ENCODE data around the gene CCRL2.
"Not testable (repeated sequence)": the region's sequence is repeated elsewhere in the genome, so short reads cannot be mapped to it uniquely, and the experiment has no call there.

CCRL2 gene

GRCh38 chr3:46380471-46381221 is 26.4 kb upstream of the CCRL2 start:
- DNase-seq (ENCODE audit: low read depth in 3 of 3), result no peak

DNA sequence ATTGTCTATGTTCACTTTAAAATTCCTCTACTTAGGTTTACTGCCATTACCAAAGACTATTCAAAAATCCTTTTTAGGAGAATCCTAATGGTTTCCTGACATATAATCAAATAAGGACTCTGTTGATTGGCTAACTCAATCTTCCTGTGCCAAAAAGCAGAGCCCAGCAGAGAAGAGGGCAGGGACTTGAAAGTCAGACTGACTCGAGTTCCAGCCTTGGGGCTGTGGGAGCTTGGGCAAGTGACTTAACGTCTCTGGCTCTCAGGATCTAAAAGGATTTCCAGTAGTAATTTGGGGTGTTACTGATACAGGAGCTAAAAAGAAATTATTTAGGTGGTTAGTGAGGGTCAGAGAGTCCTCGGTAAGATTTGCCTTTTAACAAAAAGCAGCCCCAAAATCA is 25.4 kb upstream of the CCRL2 start:
- DNase-seq (ENCODE audit: low read depth in 3 of 3), result no peak

GRCh38 chr3:46383211-46383950 is 23.7 kb upstream of the CCRL2 start:
- no peak for DNase-seq (ENCODE audit: low read depth in 3 of 3)

- DNase-seq (ENCODE audit: low read depth in 3 of 3), result no peak
Observed at GRCh38 chr3:46383951-46384330, 23.1 kb upstream of the CCRL2 start.

- DNase-seq (ENCODE audit: low read depth in 3 of 3), result no peak
Observed at GRCh38 chr3:46386205-46386604, 20.9 kb upstream of the CCRL2 start.

- DNase-seq (ENCODE audit: low read depth in 3 of 3), result not testable (repeated sequence)
Observed at GRCh38 chr3:46388847-46389246, 18.2 kb upstream of the CCRL2 start.

DNA sequence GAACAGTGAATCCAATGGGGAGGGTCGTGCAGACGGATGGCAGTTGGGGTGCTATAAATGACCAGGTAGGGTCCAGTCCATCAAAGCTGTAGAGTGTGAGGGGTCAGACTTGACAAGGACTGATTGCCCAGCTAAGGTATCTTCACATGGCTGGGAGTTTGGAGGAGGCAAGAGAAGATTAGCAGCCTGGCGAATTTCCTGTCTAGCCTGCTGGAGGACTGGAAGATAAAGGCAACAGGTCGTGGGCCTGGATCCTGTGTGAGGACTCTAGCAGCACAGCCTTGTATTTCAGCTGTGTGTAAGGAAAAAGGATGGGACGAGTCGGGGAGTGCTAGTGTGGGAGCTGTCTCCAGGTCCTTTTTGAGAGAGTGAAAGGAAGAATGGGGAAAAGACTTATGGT is 17.8 kb upstream of the CCRL2 start:
- no peak for DNase-seq (ENCODE audit: low read depth in 3 of 3)

- not testable (repeated sequence) for DNase-seq (ENCODE audit: low read depth in 3 of 3)
Observed at GRCh38 chr3:46391526-46391925, 15.5 kb upstream of the CCRL2 start.

- DNase-seq (ENCODE audit: low read depth in 3 of 3), result no peak
Observed at GRCh38 chr3:46393011-46393410, 14.0 kb upstream of the CCRL2 start.

GRCh38 chr3:46393554-46394434 is 13.3 kb upstream of the CCRL2 start:
- no peak for DNase-seq (ENCODE audit: low read depth in 3 of 3)

DNA sequence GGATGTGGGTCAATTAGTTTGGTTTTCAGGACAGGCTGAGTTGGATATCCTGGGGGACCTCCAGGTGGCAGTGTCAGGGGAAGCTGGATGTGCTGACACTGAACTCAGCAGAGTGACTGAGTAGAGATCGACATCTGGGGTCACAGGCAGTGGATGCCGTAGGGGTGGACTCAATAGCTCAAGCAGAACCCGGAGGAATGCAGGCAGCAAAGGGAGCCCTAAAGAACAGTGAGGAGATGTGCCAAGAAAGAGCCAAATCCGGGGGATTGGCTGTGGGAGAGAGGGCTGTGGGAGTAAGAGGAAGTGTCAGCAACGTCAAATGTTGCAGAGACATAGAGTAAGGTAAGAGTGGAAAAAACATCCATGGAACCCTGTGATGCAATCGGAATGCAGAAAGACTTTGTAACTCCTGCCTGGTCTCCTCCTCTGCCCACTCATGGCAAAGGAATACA is 11.8 kb upstream of the CCRL2 start:
- no peak for DNase-seq (ENCODE audit: low read depth in 3 of 3)

DNA sequence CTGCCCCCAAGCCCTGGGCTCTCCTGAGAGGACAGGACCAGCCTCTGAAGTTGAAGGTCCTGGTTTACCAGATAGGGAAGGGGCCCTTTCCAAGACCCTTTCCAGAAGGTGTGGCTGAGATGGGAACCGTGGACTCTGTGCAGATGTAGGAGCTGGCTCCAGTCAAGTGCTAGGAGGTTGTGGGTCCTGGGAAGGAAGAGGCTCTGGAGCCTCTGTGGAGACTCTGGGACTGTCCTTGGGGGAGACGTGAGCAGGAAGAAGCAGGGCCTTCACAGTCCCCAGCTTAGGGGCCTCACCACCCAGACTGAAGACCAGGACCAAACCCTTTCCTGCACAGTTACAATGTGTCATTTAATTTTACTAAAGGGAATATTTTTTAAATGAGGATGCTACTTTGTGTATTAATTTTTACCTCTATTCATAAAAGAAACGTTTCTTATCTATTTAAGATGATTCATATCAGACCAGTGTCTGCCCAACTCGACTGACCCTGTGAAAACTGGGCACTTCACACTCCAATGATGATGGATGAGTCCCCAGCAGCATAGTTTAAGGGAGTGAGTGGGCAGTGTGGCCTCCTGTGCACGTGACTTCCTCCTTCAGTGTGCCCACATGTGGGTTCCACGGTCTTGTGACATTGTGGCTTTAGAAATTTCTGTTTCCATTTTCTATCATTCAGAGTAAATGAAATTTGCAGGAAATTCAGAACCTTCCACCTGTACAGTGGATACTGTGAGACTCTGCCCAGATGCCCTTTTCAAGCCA is 11.1 kb upstream of the CCRL2 start:
- no peak for DNase-seq (ENCODE audit: low read depth in 3 of 3)

DNA sequence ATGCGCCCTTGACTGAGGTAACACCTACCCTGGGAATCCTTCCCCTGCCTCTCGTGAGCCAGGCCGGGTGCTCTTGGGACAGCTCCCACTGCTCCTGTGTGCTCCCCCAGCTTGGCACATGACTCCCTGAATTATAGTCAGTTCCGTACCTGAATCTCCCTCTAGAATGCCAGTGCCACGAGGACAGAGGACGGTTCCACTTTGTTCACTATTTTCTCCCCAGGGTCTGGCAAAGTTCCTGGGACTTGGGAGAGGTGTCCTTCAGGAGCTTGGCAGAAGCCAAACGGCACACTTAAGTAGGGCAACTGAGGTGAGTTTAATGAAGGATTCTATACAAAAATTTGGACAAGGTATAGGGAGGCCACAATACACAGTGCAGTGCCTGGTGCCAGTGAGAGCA is 9.9 kb upstream of the CCRL2 start:
- no peak for DNase-seq (ENCODE audit: low read depth in 3 of 3)

GRCh38 chr3:46398186-46398955 is 8.7 kb upstream of the CCRL2 start:
- DNase-seq (ENCODE audit: low read depth in 3 of 3), result no peak

DNA sequence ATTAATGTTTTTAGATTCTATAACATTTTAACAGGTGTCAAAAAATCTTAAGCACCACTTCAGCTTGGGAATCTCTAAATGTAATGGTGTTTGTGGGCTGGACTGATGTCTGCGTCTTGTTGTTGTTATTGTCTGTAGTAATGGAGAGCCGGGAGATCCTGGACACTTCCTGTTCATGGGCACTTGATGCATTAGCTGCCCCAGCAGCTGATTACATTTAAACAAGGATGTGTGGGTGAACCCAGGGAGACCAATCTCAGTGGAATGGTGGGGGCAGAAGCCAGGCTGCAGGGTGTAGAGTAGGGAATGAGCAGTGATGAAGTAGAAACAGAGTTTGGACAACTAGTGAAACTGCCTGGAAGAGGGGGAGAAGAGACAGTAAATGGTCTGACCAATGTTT is 8.0 kb upstream of the CCRL2 start:
- DNase-seq (ENCODE audit: low read depth in 3 of 3), result no peak

GRCh38 chr3:46399557-46399956 is 7.5 kb upstream of the CCRL2 start:
- DNase-seq (ENCODE audit: low read depth in 3 of 3), result no peak

DNA sequence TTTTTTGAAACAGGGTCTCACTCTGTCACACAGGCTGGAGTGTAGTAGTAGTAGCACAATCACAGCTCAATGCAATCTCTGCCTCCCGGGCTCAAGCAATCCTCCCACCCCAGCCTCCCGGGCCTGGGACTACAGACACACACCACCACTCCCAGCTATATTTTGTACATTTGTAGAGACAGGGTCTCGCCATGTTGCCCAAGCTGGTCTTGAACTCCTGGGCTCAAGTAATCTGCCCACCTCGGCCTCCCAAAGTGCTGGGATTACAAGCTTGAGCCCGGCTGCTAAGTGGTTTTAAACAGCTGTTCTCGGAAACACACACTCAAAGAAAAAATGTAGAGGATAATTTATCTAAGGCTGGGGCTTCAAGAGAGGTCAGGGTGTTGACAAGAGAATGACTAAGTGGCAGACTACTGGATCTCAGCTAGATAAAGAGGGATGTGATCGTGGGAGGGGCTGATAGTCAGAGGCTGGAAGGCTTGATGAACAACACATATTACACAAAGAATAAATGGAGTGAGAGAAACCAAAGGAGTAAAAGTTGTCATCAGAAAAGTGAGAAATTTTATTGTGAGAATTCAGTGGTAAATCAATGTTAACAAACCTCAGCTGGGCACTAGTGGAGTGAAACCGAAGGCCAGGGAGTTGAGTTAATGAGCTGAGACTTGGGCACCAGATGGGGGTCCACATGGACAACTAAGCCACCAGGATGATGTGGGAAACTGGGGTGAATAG is 6.9 kb upstream of the CCRL2 start:
- DNase-seq (ENCODE audit: low read depth in 3 of 3), result no peak

DNA sequence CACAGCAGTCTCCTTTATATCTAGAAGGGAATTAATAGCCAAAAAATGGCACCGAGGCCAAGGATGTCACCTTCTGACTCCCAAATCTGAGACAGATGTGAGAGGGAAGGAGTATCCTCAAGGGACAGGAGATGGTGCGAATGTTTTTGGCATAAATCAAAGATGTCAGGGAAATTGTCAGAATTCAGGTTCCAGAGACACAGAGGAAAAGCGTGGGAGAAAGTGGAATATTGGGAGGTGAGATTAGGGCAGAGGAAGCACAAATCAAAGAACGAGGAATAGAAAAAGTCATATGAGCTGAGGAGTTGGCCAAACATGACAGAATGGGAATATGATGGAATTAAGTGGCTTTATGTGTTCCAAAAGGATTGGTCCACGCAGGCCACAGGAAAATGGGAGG is 6.2 kb upstream of the CCRL2 start:
- DNase-seq (ENCODE audit: low read depth in 3 of 3), result no peak

DNA sequence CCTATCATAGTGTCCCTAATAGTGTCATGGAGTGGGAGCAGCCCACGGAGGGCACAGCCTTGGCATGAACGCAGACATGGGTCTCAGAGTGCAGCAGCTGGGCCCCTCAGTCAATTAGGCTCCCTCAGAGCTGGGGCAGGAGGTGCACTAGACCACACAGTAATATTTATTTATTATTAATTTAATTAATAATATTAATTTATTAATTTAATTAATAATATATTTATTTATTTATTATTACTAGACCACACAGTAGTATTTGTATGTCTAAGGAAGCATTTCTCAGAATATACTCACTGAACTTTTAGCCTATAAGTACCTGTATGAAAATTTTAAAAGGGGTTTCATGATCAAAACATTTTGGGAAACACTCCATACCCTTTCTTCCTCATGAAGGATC is 5.5 kb upstream of the CCRL2 start:
- DNase-seq (ENCODE audit: low read depth in 3 of 3), result no peak

DNA sequence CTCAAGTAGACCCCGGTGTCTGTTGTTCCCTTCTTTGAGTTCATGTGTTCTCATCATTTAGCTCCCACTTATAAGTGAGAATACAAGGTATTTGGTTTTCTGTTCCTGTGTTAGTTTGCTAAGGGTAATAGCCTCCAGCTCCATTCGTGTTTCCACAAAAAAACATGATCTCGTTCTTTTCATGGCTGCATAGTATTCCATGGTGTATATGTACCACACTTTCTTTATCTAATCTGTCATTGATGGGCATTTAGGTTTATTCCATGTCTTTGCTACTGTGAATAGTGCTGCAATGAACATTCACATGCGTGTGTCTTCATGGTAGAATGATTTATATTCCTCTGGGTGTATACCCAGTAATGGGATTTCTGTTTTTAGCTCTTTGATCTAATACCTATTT is 4.2 kb upstream of the CCRL2 start:
- not testable (repeated sequence) for DNase-seq (ENCODE audit: low read depth in 3 of 3)
